ENCODE results near the gene CRTC1. TPM values are rescaled to one million over a fixed set of nuclear protein-coding genes. Genes with fewer than 3 reads are reported as not detected.

Gene CRTC1
- total and polyA plus RNA-seq, 4 donors: 1.5 to 3.5 (median 1.9) TPM

DNA sequence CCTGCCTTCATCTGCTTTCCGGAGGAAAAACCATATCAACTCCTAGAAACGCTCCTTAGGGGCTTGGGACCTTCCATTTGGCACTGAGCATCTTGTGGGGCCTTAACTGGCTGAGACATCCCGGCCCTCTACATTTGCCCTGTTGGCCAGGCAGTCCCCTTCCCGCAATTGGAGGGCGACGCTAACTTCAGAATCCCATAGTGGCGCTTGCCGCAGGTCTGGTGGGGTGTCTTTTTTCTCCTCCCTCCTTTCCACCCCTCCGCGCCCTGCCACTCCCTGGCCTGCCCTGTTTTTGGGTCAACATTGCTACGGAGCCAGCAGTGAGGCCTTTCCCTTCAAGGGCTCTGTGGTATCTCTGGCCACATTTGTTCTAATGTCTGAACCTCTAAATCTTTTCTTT, 13.6 kb upstream of the CRTC1 start:
- TF ChIP-seq HNF4G (IDR thresholded peaks at IDR 0.05): no peak
- no peak for TF ChIP-seq JUND (IDR thresholded peaks at IDR 0.05)
- TF ChIP-seq, protein P1, sequence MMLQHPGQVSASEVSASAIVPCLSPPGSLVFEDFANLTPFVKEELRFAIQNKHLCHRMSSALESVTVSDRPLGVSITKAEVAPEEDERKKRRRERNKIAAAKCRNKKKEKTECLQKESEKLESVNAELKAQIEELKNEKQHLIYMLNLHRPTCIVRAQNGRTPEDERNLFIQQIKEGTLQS (IDR thresholded peaks at IDR 0.05): no peak
- no peak for TF ChIP-seq FOXA1 (IDR thresholded peaks at IDR 0.05)
- TF ChIP-seq REST (IDR thresholded peaks at IDR 0.05): no peak
- TF ChIP-seq RAD21 (IDR thresholded peaks at IDR 0.05): no peak
- no peak for TF ChIP-seq NR2F2 (IDR thresholded peaks at IDR 0.05)
- TF ChIP-seq TAF1 (conservative IDR thresholded peaks at IDR 0.05): no peak
- no peak for TF ChIP-seq MAX (IDR thresholded peaks at IDR 0.05)
- no peak for TF ChIP-seq GABPA (IDR thresholded peaks at IDR 0.05 in 1 of 2, conservative IDR thresholded peaks at IDR 0.05 in 1 of 2)
- peaks cover 0 to 23% (median 10%) of the 10 kb centered on the region in 4 donors for H3K36me3 ChIP-seq (ENCODE audit: control insufficient read depth in 4 of 4, insufficient read depth in 3 of 4, low read depth in 1 of 4, low read length in 3 of 4)
- no peak for DNase-seq (ENCODE audit: low spot score)
- H3K9me3 ChIP-seq (ENCODE audit: control insufficient read depth in 4 of 4, low read length in 3 of 4): no peaks in the 10 kb centered on the region
- no peak overlapping the region for H3K27ac ChIP-seq (ENCODE audit: low read depth in 1 of 2, low read length in 2 of 2)
- H3K9ac ChIP-seq (ENCODE audit: low read depth in 1 of 2, low read length in 2 of 2): no peak overlapping the region
- H3K4me3 ChIP-seq (ENCODE audit: low read depth in 1 of 3, low read length in 3 of 3): no peak overlapping the region
- no peaks in the 10 kb centered on the region for H3K27me3 ChIP-seq (ENCODE audit: control insufficient read depth in 4 of 4, insufficient read depth in 4 of 4, low read length in 3 of 4)
- H3K4me1 ChIP-seq (ENCODE audit: control insufficient read depth in 4 of 4, insufficient read depth in 4 of 4, low read length in 3 of 4): no peaks in the 10 kb centered on the region
- 92% methylated on average over 11 of the region's 11 CpGs for WGBS

- Histone ChIP-seq H3K27me3 (ENCODE audit: control insufficient read depth in 4 of 4, insufficient read depth in 4 of 4, low read length in 3 of 4) (no peaks in the 10 kb centered on the region), H3K4me3 (ENCODE audit: low read depth in 1 of 3, low read length in 3 of 3) (no peak overlapping the region), H3K4me1 (ENCODE audit: control insufficient read depth in 4 of 4, insufficient read depth in 4 of 4, low read length in 3 of 4) (no peaks in the 10 kb centered on the region), H3K27ac (ENCODE audit: low read depth in 1 of 2, low read length in 2 of 2) (no peak overlapping the region), H3K36me3 (ENCODE audit: control insufficient read depth in 4 of 4, insufficient read depth in 3 of 4, low read depth in 1 of 4, low read length in 3 of 4) (peaks cover 0 to 23% (median 10%) of the 10 kb centered on the region in 4 donors), H3K9ac (ENCODE audit: low read depth in 1 of 2, low read length in 2 of 2) (no peak overlapping the region), H3K9me3 (ENCODE audit: control insufficient read depth in 4 of 4, low read length in 3 of 4) (no peaks in the 10 kb centered on the region)
- WGBS: 87% methylated on average over 13 of the region's 13 CpGs
- no peak for DNase-seq (ENCODE audit: low spot score)
- no peak for TF ChIP-seq SP1 (IDR thresholded peaks at IDR 0.05)
- TF ChIP-seq REST (IDR thresholded peaks at IDR 0.05): no peak
- TF ChIP-seq, protein P2, sequence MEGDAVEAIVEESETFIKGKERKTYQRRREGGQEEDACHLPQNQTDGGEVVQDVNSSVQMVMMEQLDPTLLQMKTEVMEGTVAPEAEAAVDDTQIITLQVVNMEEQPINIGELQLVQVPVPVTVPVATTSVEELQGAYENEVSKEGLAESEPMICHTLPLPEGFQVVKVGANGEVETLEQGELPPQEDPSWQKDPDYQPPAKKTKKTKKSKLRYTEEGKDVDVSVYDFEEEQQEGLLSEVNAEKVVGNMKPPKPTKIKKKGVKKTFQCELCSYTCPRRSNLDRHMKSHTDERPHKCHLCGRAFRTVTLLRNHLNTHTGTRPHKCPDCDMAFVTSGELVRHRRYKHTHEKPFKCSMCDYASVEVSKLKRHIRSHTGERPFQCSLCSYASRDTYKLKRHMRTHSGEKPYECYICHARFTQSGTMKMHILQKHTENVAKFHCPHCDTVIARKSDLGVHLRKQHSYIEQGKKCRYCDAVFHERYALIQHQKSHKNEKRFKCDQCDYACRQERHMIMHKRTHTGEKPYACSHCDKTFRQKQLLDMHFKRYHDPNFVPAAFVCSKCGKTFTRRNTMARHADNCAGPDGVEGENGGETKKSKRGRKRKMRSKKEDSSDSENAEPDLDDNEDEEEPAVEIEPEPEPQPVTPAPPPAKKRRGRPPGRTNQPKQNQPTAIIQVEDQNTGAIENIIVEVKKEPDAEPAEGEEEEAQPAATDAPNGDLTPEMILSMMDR (IDR thresholded peaks at IDR 0.05; ENCODE audit: low read depth, low read length, missing input control): no peak
- no peak for TF ChIP-seq EGR1 (IDR thresholded peaks at IDR 0.05; ENCODE audit: low read depth in 2 of 2)
- TF ChIP-seq FOXA2 (IDR thresholded peaks at IDR 0.05): no peak
- TF ChIP-seq ZBTB33 (IDR thresholded peaks at IDR 0.05): no peak
Measured at GRCh38 chr19:18670312-18670711, 13.2 kb upstream of the CRTC1 start.

Data from liver (tissue), 9 donors.